Liver (tissue), 9 donors: ENCODE results near the gene TYRP1. TPM values are rescaled to one million over a fixed set of nuclear protein-coding genes. Genes with fewer than 3 reads are reported as not detected.

ENCODE experiments used
- DNase-seq: peaks from one replicate; pipeline ENCODE4 v3.0.0-alpha.2; 2017; ENCODE audit warnings: low spot score
- H3K27ac ChIP-seq, 2 donors: one replicate each; pipeline ENCODE4 v1.7.0; 2013; ENCODE audit warnings: inconsistent platforms in 2 of 2, low read length in 2 of 2, control low read depth in 1 of 2, low read depth in 1 of 2, mild to moderate bottlenecking in 1 of 2
- H3K27me3 ChIP-seq, 4 donors: one replicate each; pipeline versions ENCODE4 v1.6.1 to v1.7.0; 2013; ENCODE audit warnings: low read length in 3 of 4, inconsistent platforms in 1 of 4, mild to moderate bottlenecking in 1 of 4, moderate library complexity in 1 of 4; ENCODE audit not compliant: control insufficient read depth in 4 of 4, insufficient read depth in 4 of 4
- H3K36me3 ChIP-seq, 4 donors: one replicate each; pipeline versions ENCODE4 v1.6.1 to v1.7.0; 2013; ENCODE audit warnings: low read length in 3 of 4, mild to moderate bottlenecking in 3 of 4, low read depth in 1 of 4, moderate library complexity in 1 of 4; ENCODE audit not compliant: control insufficient read depth in 4 of 4, insufficient read depth in 3 of 4
- H3K4me1 ChIP-seq, 4 donors: one replicate each; pipeline versions ENCODE4 v1.6.1 to v1.7.0; 2013; ENCODE audit warnings: low read length in 3 of 4, mild to moderate bottlenecking in 3 of 4, moderate library complexity in 1 of 4; ENCODE audit not compliant: control insufficient read depth in 4 of 4, insufficient read depth in 4 of 4
- H3K4me3 ChIP-seq, 3 donors: one replicate each; pipeline versions ENCODE4 v1.6.1 to v1.7.0; 2013; ENCODE audit warnings: low read length in 3 of 3, control low read depth in 1 of 3, low read depth in 1 of 3, mild to moderate bottlenecking in 1 of 3
- H3K9ac ChIP-seq, 2 donors: one replicate each; pipeline ENCODE4 v1.7.0; 2013; ENCODE audit warnings: low read length in 2 of 2, mild to moderate bottlenecking in 2 of 2, moderate library complexity in 2 of 2, control low read depth in 1 of 2, low read depth in 1 of 2
- H3K9me3 ChIP-seq, 4 donors: one replicate each; pipeline versions ENCODE4 v1.6.1 to v1.7.0; 2013; ENCODE audit warnings: low read length in 3 of 4; ENCODE audit not compliant: control insufficient read depth in 4 of 4
- ATF3 ChIP-seq: IDR thresholded peaks from 2 replicates; pipeline ENCODE4 v1.6.1; 2016; ENCODE audit warnings: antibody characterized with exemption
- EGR1 ChIP-seq, 2 donors: IDR thresholded peaks; 2 replicates each; pipeline ENCODE4 v1.6.1; 2016 to 2018; ENCODE audit warnings: antibody characterized with exemption in 2 of 2, low read depth in 2 of 2
- FOXA1 ChIP-seq: IDR thresholded peaks from 2 replicates; pipeline ENCODE4 v1.6.1; 2016; ENCODE audit warnings: antibody characterized with exemption
- FOXA2 ChIP-seq: IDR thresholded peaks from 2 replicates; pipeline ENCODE4 v1.6.1; 2016; ENCODE audit warnings: antibody characterized with exemption
- GABPA ChIP-seq, 2 donors: IDR thresholded peaks in 1 of 2; conservative IDR thresholded peaks in 1 of 2; 2 replicates each; pipeline ENCODE4 v1.6.1; 2016; ENCODE audit warnings: antibody characterized with exemption in 2 of 2, mild to moderate bottlenecking in 1 of 2, moderate library complexity in 1 of 2
- HNF4A ChIP-seq, 2 donors: conservative IDR thresholded peaks; 2 replicates each; pipeline ENCODE4 v1.6.1; 2016; ENCODE audit warnings: antibody characterized with exemption in 2 of 2, mild to moderate bottlenecking in 2 of 2
- HNF4G ChIP-seq: IDR thresholded peaks from 2 replicates; pipeline ENCODE4 v1.6.1; 2016; ENCODE audit warnings: antibody characterized with exemption
- JUND ChIP-seq, 2 donors: IDR thresholded peaks; 2 replicates each; pipeline ENCODE4 v1.6.1; 2016; ENCODE audit warnings: antibody characterized with exemption in 2 of 2
- MAX ChIP-seq: IDR thresholded peaks from 2 replicates; pipeline ENCODE4 v1.6.1; 2016; ENCODE audit warnings: antibody characterized with exemption
- NR2F2 ChIP-seq: IDR thresholded peaks from 2 replicates; pipeline ENCODE4 v1.6.1; 2016; ENCODE audit warnings: antibody characterized with exemption
- RAD21 ChIP-seq, 2 donors: IDR thresholded peaks; 2 replicates each; pipeline ENCODE4 v1.6.1; 2016; ENCODE audit warnings: antibody characterized with exemption in 2 of 2, mild to moderate bottlenecking in 2 of 2
- REST ChIP-seq: IDR thresholded peaks from 2 replicates; pipeline ENCODE4 v1.6.1; 2016; ENCODE audit warnings: antibody characterized with exemption, mild to moderate bottlenecking
- RXRA ChIP-seq, 2 donors: IDR thresholded peaks; 2 replicates each; pipeline ENCODE4 v1.6.1; 2017 to 2018; ENCODE audit warnings: antibody characterized with exemption in 2 of 2, mild to moderate bottlenecking in 1 of 2
- SP1 ChIP-seq: IDR thresholded peaks from 2 replicates; pipeline ENCODE4 v1.6.1; 2018; ENCODE audit warnings: antibody characterized with exemption, mild to moderate bottlenecking
- TAF1 ChIP-seq: conservative IDR thresholded peaks from 2 replicates; pipeline ENCODE4 v1.6.1; 2016; ENCODE audit warnings: antibody characterized with exemption, mild to moderate bottlenecking
- YY1 ChIP-seq: IDR thresholded peaks from 2 replicates; pipeline ENCODE4 v1.6.1; 2016; ENCODE audit warnings: antibody characterized with exemption, mild to moderate bottlenecking
- WGBS: extraction: QIAGEN DNeasy Blood & Tissue Kit; methylation state at CpG from one replicate; pipeline ENCODE4 v1.1.7; 2013; 5-methylcytosine and 5-hydroxymethylcytosine counted together
- polyA plus RNA-seq, 2 donors: library from polyadenylated mRNA; stranded (reverse) in 1 of 2; unstranded in 1 of 2; fragments of 200-250 nt in 1 of 2; fragments of >200 nt in 1 of 2; fragmentation: Nextera tagmentation in 1 of 2; extraction: Ambion mirVana in 1 of 2; gene quantifications; one replicate each; pipeline versions ENCODE4 v1.2.1 to v1.2.3, GENCODE V29; 2013 to 2015
- total RNA-seq, 2 donors: library from RNA; depleted of rRNA; stranded (reverse); fragments of >200 nt; gene quantifications; one replicate each; pipeline ENCODE4 v1.2.3, GENCODE V29; 2014
- TF ChIP-seq, protein P1 (sequence below): IDR thresholded peaks from 2 replicates; pipeline ENCODE4 v1.6.1; 2016; ENCODE audit warnings: antibody characterized with exemption
- TF ChIP-seq, protein P2 (sequence below): fragments of 150-350 bp; IDR thresholded peaks from 2 replicates; pipeline ENCODE4 v1.5.1; 2017; ENCODE audit warnings: improper control_type of control experiment, low read depth, low read length; ENCODE audit not compliant: missing input control
- donor health status: healthy.
- donor health status: healthy.
- donor health status: healthy.
- donor health status: healthy.
- donor health status: healthy.

The TYRP1 gene
- total and polyA plus RNA-seq, 4 donors, result 0.17 TPM; not detected in 3

- no peaks in the 10 kb centered on the region for H3K27me3 ChIP-seq
- WGBS, result 55% methylated on average over 1 of the region's 1 CpG
- TF ChIP-seq FOXA1 (no peak), HNF4G (no peak), SP1 (no peak), MAX (no peak), RXRA (IDR thresholded peaks at IDR 0.05) (no peak), JUND (IDR thresholded peaks at IDR 0.05) (no peak), NR2F2 (no peak), FOXA2 (no peak), TAF1 (no peak), RAD21 (IDR thresholded peaks at IDR 0.05) (no peak), ATF3 (no peak), EGR1 (IDR thresholded peaks at IDR 0.05; ENCODE audit: low read depth in 2 of 2) (no peak), YY1 (no peak), GABPA (IDR thresholded peaks at IDR 0.05 in 1 of 2, conservative IDR thresholded peaks at IDR 0.05 in 1 of 2) (no peak), HNF4A (conservative IDR thresholded peaks at IDR 0.05) (no peak), REST (no peak)
- TF ChIP-seq, protein P1, sequence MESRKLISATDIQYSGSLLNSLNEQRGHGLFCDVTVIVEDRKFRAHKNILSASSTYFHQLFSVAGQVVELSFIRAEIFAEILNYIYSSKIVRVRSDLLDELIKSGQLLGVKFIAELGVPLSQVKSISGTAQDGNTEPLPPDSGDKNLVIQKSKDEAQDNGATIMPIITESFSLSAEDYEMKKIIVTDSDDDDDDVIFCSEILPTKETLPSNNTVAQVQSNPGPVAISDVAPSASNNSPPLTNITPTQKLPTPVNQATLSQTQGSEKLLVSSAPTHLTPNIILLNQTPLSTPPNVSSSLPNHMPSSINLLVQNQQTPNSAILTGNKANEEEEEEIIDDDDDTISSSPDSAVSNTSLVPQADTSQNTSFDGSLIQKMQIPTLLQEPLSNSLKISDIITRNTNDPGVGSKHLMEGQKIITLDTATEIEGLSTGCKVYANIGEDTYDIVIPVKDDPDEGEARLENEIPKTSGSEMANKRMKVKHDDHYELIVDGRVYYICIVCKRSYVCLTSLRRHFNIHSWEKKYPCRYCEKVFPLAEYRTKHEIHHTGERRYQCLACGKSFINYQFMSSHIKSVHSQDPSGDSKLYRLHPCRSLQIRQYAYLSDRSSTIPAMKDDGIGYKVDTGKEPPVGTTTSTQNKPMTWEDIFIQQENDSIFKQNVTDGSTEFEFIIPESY, result no peak
- TF ChIP-seq, protein P2, sequence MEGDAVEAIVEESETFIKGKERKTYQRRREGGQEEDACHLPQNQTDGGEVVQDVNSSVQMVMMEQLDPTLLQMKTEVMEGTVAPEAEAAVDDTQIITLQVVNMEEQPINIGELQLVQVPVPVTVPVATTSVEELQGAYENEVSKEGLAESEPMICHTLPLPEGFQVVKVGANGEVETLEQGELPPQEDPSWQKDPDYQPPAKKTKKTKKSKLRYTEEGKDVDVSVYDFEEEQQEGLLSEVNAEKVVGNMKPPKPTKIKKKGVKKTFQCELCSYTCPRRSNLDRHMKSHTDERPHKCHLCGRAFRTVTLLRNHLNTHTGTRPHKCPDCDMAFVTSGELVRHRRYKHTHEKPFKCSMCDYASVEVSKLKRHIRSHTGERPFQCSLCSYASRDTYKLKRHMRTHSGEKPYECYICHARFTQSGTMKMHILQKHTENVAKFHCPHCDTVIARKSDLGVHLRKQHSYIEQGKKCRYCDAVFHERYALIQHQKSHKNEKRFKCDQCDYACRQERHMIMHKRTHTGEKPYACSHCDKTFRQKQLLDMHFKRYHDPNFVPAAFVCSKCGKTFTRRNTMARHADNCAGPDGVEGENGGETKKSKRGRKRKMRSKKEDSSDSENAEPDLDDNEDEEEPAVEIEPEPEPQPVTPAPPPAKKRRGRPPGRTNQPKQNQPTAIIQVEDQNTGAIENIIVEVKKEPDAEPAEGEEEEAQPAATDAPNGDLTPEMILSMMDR, result no peak
- peaks cover 0 to 2% (median 0%) of the 10 kb centered on the region in 4 donors for H3K9me3 ChIP-seq
- no peaks in the 10 kb centered on the region for H3K4me1 ChIP-seq
- H3K36me3 ChIP-seq, result no peaks in the 10 kb centered on the region
- H3K9ac ChIP-seq, result no peak overlapping the region
- DNase-seq, result no peak
- no peak overlapping the region for H3K27ac ChIP-seq
- H3K4me3 ChIP-seq, result no peak overlapping the region
These were observed 44.3 kb upstream of the TYRP1 start for GRCh38 chr9:12648925-12649324.
